Uterus (tissue), 2 donors: Measurements from ENCODE around the gene FASN.

ENCODE experiments used
- POLR2A ChIP-seq, 2 donors: fragments of 450-650 bp; IDR thresholded peaks; one replicate each; pipeline ENCODE4 v1.6.1; 2016; ENCODE audit warnings: antibody characterized with exemption in 2 of 2, mild to moderate bottlenecking in 1 of 2, moderate library complexity in 1 of 2
- TF ChIP-seq, protein P1 (sequence below), 4 experiments: fragments of 200-600 bp in 2 of 4; fragments of 450-650 bp in 2 of 4; sonication (generic) in 2 of 4; IDR thresholded peaks; one replicate each; pipeline ENCODE4 v1.5.1; 2016 to 2019; ENCODE audit warnings: antibody characterized with exemption in 4 of 4, mild to moderate bottlenecking in 2 of 4, moderate library complexity in 1 of 4

DNA sequence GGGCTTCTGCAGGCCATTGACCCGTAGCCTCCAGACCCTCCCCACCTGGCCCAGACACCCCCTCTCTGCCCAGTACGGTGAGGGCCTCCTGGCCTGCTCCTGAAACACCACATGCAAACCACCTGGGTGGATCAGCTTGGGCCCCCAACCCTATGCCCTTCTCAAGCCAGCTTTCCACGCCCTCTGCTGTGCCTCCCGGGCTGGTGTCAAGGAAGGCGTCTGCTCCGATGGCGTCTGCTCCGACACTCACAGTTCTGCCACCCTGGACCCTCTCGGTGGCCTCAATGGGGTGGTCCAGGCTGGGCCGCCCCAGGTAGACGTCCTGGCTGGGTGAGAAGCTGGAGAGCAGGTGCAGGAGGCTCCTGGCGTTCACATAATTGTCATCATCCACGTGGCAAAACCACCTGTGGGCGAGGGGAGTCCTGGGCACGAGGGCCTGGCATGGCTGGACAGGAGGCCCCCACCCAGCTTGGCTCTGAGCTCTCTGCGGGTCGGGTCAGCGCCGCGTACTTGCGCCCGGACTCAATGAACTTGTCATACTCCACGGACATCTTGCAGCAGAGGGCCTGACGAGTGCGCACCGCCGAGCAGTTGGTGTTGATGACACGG is 47.8 kb downstream of the FASN start:
- TF ChIP-seq, protein P1, sequence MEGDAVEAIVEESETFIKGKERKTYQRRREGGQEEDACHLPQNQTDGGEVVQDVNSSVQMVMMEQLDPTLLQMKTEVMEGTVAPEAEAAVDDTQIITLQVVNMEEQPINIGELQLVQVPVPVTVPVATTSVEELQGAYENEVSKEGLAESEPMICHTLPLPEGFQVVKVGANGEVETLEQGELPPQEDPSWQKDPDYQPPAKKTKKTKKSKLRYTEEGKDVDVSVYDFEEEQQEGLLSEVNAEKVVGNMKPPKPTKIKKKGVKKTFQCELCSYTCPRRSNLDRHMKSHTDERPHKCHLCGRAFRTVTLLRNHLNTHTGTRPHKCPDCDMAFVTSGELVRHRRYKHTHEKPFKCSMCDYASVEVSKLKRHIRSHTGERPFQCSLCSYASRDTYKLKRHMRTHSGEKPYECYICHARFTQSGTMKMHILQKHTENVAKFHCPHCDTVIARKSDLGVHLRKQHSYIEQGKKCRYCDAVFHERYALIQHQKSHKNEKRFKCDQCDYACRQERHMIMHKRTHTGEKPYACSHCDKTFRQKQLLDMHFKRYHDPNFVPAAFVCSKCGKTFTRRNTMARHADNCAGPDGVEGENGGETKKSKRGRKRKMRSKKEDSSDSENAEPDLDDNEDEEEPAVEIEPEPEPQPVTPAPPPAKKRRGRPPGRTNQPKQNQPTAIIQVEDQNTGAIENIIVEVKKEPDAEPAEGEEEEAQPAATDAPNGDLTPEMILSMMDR (IDR thresholded peaks at IDR 0.05): no peak
- no peak for TF ChIP-seq POLR2A (IDR thresholded peaks at IDR 0.05)
